ENCODE results near the gene STIP1.

STIP1 gene

DNA sequence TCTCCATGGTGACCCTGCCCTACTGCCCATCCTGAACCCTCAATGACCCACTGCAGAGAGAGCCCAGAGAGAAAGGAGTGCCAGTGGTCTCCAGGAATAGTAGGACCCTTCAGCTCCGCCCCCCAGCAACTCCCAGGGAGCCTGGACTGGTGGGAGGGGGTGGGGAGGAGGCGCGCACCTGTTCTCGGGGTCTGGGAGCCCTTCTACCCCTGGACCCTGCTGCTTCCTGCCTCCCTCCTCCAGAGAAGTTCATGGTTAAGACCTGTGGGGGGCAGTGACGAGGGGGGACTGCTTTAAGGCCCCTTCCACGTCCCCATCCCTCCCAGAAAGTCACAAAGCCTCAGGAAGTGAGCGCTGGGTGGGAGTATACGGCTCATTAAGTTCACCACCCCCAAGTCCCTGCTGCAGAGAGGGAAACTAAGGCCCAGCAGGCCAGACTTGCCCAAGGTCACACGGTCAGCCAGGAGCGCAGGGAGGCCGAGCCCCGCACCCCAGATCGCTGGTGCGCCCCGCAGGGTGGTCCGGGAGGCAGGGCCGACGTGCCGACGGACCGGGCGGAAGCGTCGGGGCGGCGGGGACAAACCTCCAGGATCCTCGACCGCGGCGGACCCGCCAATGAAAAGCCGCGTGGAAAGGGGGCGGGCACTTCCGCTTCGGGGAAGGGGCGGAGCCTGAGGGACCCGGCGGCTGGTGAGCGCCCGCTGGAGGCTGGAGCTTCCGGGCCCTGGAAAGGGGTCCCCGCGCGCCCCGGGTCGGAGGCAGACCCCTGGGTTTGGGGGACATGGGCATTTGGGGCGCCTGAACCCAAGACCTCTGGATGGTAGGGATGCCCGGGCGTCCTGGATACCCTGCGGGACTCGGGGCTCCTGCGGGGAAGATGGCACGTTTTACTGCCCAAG is 39.9 kb downstream of the STIP1 start, which contains the start of the genes NUDT22 and TRPT1:
Gene NUDT22, plus strand, starts transcription at position 667 of the 899 bp plus-strand sequence. CDS start 379 bp downstream, outside the sequence.
Gene TRPT1, minus strand, starts transcription at position 579 of the 899 bp plus-strand sequence. Its CDS starts 326 bp downstream, at position 253.
- H3K9me3 ChIP-seq (ENCODE audit: low read length), result no peaks in the 10 kb centered on the region
- H3K79me2 ChIP-seq (ENCODE audit: insufficient read depth, low read length), result no peaks in the 10 kb centered on the region
- H3K27me3 ChIP-seq (ENCODE audit: insufficient read depth, low read length), result no peaks in the 10 kb centered on the region
- H3K27ac ChIP-seq (ENCODE audit: low read depth, low read length, poor library complexity, severe bottlenecking), result peak within 1 kb of the TSS; percentile 74
- H3K9ac ChIP-seq (ENCODE audit: low read length), result peak within 1 kb of the TSS; percentile 99
- H3K4me2 ChIP-seq (ENCODE audit: low read length), result peak within 1 kb of the TSS; percentile 94
- no peaks in the 10 kb centered on the region for H4K20me1 ChIP-seq (ENCODE audit: insufficient read depth, low read length)
- peaks cover 43% of the 10 kb centered on the region for H3K4me1 ChIP-seq (ENCODE audit: insufficient read depth, low read length, severe bottlenecking)
- no peak within 1 kb of the TSS for H2AFZ ChIP-seq (ENCODE audit: low read length)
- no peaks in the 10 kb centered on the region for H3F3A ChIP-seq (ENCODE audit: insufficient read depth, low read length)
- H3K4me3 ChIP-seq (ENCODE audit: low read depth, low read length, poor library complexity, severe bottlenecking), result peak within 1 kb of the TSS; percentile 90
- H3K9me2 ChIP-seq (ENCODE audit: low read depth, low read length), result no peaks in the 10 kb centered on the region
- H3K36me3 ChIP-seq (ENCODE audit: insufficient read depth, low read length), result peaks cover 26% of the 10 kb centered on the region
- TF ChIP-seq, protein P1, sequence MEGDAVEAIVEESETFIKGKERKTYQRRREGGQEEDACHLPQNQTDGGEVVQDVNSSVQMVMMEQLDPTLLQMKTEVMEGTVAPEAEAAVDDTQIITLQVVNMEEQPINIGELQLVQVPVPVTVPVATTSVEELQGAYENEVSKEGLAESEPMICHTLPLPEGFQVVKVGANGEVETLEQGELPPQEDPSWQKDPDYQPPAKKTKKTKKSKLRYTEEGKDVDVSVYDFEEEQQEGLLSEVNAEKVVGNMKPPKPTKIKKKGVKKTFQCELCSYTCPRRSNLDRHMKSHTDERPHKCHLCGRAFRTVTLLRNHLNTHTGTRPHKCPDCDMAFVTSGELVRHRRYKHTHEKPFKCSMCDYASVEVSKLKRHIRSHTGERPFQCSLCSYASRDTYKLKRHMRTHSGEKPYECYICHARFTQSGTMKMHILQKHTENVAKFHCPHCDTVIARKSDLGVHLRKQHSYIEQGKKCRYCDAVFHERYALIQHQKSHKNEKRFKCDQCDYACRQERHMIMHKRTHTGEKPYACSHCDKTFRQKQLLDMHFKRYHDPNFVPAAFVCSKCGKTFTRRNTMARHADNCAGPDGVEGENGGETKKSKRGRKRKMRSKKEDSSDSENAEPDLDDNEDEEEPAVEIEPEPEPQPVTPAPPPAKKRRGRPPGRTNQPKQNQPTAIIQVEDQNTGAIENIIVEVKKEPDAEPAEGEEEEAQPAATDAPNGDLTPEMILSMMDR (IDR thresholded peaks at IDR 0.05; ENCODE audit: low read length), result peak; percentile 21
- TF ChIP-seq EZH2 (IDR thresholded peaks at IDR 0.05; ENCODE audit: borderline replicate concordance, low read length), result no peak

DNA sequence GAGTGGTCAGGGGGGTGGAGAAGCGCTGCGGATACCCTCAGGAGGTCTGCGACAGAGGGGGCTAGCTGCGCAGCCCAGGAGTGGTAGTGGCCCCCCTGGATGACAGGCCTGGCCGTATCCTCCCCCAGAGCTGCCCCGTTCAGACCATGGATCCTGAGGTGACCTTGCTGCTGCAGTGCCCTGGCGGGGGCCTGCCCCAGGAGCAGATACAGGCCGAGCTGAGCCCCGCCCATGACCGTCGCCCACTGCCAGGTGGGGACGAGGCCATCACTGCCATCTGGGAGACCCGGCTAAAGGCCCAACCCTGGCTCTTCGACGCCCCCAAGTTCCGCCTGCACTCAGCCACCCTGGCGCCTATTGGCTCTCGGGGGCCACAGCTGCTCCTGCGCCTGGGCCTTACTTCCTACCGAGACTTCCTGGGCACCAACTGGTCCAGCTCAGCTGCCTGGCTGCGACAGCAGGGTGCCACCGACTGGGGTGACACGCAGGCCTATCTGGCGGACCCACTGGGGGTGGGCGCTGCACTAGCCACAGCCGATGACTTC is 40.6 kb downstream of the STIP1 start:
- Histone ChIP-seq H3K27ac (ENCODE audit: low read depth, low read length, poor library complexity, severe bottlenecking) (peak overlapping the region; percentile 74), H3K4me2 (ENCODE audit: low read length) (peak overlapping the region; percentile 94), H3K9me2 (ENCODE audit: low read depth, low read length) (no peaks in the 10 kb centered on the region), H4K20me1 (ENCODE audit: insufficient read depth, low read length) (no peaks in the 10 kb centered on the region), H2AFZ (ENCODE audit: low read length) (no peak overlapping the region), H3K4me3 (ENCODE audit: low read depth, low read length, poor library complexity, severe bottlenecking) (peak overlapping the region; percentile 90), H3K9me3 (ENCODE audit: low read length) (no peaks in the 10 kb centered on the region), H3K4me1 (ENCODE audit: insufficient read depth, low read length, severe bottlenecking) (peaks cover 50% of the 10 kb centered on the region), H3K27me3 (ENCODE audit: insufficient read depth, low read length) (no peaks in the 10 kb centered on the region), H3K79me2 (ENCODE audit: insufficient read depth, low read length) (no peaks in the 10 kb centered on the region), H3F3A (ENCODE audit: insufficient read depth, low read length) (no peaks in the 10 kb centered on the region), H3K36me3 (ENCODE audit: insufficient read depth, low read length) (peaks cover 21% of the 10 kb centered on the region; the same call in 1 of the 2 replicates), H3K9ac (ENCODE audit: low read length) (peak overlapping the region; percentile 99)
- no peak for TF ChIP-seq EZH2 (IDR thresholded peaks at IDR 0.05; ENCODE audit: borderline replicate concordance, low read length)
- TF ChIP-seq, protein P1 (IDR thresholded peaks at IDR 0.05; ENCODE audit: low read length), result no peak

DNA sequence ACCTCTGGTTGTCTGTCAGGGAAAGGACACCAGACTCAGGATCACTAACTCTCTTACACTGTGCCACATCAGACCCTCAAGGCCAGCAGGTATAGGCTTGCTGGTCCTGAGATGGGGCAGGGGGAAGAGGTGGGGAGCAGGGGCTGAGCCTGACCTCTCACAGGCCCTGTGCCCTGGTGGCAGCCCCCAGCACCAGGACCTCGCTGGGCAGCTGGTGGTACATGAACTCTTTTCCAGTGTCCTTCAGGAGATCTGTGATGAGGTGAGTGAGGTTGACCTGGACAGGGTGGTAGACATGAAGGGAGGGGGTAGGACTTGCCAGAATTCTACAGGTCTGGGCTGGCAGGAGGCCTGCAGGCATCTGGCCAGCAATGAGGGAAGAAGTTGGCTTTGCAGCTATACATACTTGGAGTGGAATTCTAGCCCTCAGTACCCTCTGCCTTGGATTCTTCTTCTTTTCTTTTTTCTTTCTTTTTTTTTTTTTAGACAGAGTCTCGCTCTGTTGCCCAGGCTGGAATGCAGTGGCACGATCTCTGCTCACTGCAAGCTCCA is 41.5 kb downstream of the STIP1 start:
- Histone ChIP-seq H4K20me1 (ENCODE audit: insufficient read depth, low read length) (no peaks in the 10 kb centered on the region), H3K79me2 (ENCODE audit: insufficient read depth, low read length) (no peaks in the 10 kb centered on the region), H3K9me2 (ENCODE audit: low read depth, low read length) (no peaks in the 10 kb centered on the region), H3K4me1 (ENCODE audit: insufficient read depth, low read length, severe bottlenecking) (peaks cover 58% of the 10 kb centered on the region), H3F3A (ENCODE audit: insufficient read depth, low read length) (no peaks in the 10 kb centered on the region), H3K9me3 (ENCODE audit: low read length) (no peaks in the 10 kb centered on the region), H3K4me2 (ENCODE audit: low read length) (peak overlapping the region; percentile 94), H3K9ac (ENCODE audit: low read length) (peak overlapping the region; percentile 99; the same call in 1 of the 2 replicates), H2AFZ (ENCODE audit: low read length) (no peak overlapping the region), H3K4me3 (ENCODE audit: low read depth, low read length, poor library complexity, severe bottlenecking) (peak overlapping the region; percentile 90), H3K27ac (ENCODE audit: low read depth, low read length, poor library complexity, severe bottlenecking) (peak overlapping the region; percentile 74), H3K27me3 (ENCODE audit: insufficient read depth, low read length) (no peaks in the 10 kb centered on the region), H3K36me3 (ENCODE audit: insufficient read depth, low read length) (peaks cover 20% of the 10 kb centered on the region; the same call in 1 of the 2 replicates)
- TF ChIP-seq, protein P1 (IDR thresholded peaks at IDR 0.05; ENCODE audit: low read length), result no peak
- no peak for TF ChIP-seq EZH2 (IDR thresholded peaks at IDR 0.05; ENCODE audit: borderline replicate concordance, low read length)

All from OCI-LY1 (cell line).